Endodermal cell (in vitro differentiated cells): ENCODE data around the gene DSPP. TPM values are rescaled to one million over a fixed set of nuclear protein-coding genes. Genes with fewer than 3 reads are reported as not detected.

Source experiments
- DNase-seq: peaks from one replicate; pipeline ENCODE4 v3.0.0-alpha.2; 2017
- H3K27ac ChIP-seq: 2 replicates; pipeline ENCODE4 v1.5.1; 2013; ENCODE audit warnings: mild to moderate bottlenecking, low read depth, low read length, moderate library complexity
- H3K27me3 ChIP-seq: 2 replicates; pipeline ENCODE4 v1.6.1; 2013; ENCODE audit warnings: mild to moderate bottlenecking, low read length, moderate library complexity; ENCODE audit not compliant: insufficient read depth, control insufficient read depth, poor library complexity, severe bottlenecking
- H3K36me3 ChIP-seq: 2 replicates; pipeline ENCODE4 v1.7.0; 2013; ENCODE audit warnings: mild to moderate bottlenecking, low read length, moderate library complexity; ENCODE audit not compliant: control insufficient read depth, insufficient read depth
- H3K4me1 ChIP-seq: one replicate; pipeline ENCODE4 v1.7.0; 2013; ENCODE audit warnings: low read length; ENCODE audit not compliant: control insufficient read depth, insufficient read depth
- H3K4me3 ChIP-seq: 2 replicates; pipeline ENCODE4 v1.5.1; 2013; ENCODE audit warnings: mild to moderate bottlenecking, low read length, moderate library complexity
- H3K9ac ChIP-seq: 2 replicates; pipeline ENCODE4 v1.6.1; 2013; ENCODE audit warnings: mild to moderate bottlenecking, low read length, moderate library complexity; ENCODE audit not compliant: poor library complexity, severe bottlenecking; ENCODE audit errors: extremely low read depth
- H3K9me3 ChIP-seq: 2 replicates; pipeline ENCODE4 v1.6.1; 2013; ENCODE audit warnings: mild to moderate bottlenecking, low read length, moderate library complexity; ENCODE audit not compliant: control insufficient read depth
- H3K27ac Mint-ChIP-seq: 2 replicates; pipeline ENCODE4 v1.8.0; 2020; ENCODE audit warnings: mixed read lengths
- H3K27me3 Mint-ChIP-seq: 2 replicates; pipeline ENCODE4 v1.8.0; 2021; ENCODE audit warnings: mild to moderate bottlenecking, mixed read lengths; ENCODE audit not compliant: insufficient read depth
- H3K36me3 Mint-ChIP-seq: 2 replicates; pipeline ENCODE4 v1.8.0; 2020; ENCODE audit warnings: low read depth, mixed read lengths
- H3K4me1 Mint-ChIP-seq: 2 replicates; pipeline ENCODE4 v1.8.0; 2020; ENCODE audit warnings: mixed read lengths
- H3K4me3 Mint-ChIP-seq: 2 replicates; pipeline ENCODE4 v1.8.0; 2020; ENCODE audit warnings: mild to moderate bottlenecking, moderate library complexity, mixed read lengths
- H3K9me3 Mint-ChIP-seq: 2 replicates; pipeline ENCODE4 v1.8.0; 2020; ENCODE audit warnings: mild to moderate bottlenecking, mixed read lengths
- CTCF ChIP-seq: fragments of 200-600 bp; sonication (generic); conservative IDR thresholded peaks from 2 replicates; pipeline ENCODE4 v1.5.0; 2021; ENCODE audit warnings: antibody characterized with exemption, mild to moderate bottlenecking
- WGBS, 2 experiments: methylation state at CpG; one replicate each; pipeline versions ENCODE4 v1.1.5 to v1.1.7; 2013; ENCODE audit warnings: missing lambda C conversion rate in 2 of 2, mixed read lengths in 1 of 2; ENCODE audit not compliant: insufficient coverage in 1 of 2, insufficient read length in 1 of 2; 5-methylcytosine and 5-hydroxymethylcytosine counted together
- total RNA-seq, 2 donors: library from RNA; stranded (reverse); fragmentation: NEBNext Ultra II Directional in 1 of 2; extraction: Animal tissue kit (Norgen Biotek cat#: 25700) in 1 of 2; gene quantifications; 2 replicates in 1 of 2; 3 replicates in 1 of 2; pipeline ENCODE4 v1.2.1, GENCODE V29; 2021

Gene DSPP
- total RNA-seq, 2 donors from 2014 or later, result not detected

GRCh38 chr4:87575408-87575807 is 32.9 kb upstream of the DSPP start:
- Mint-ChIP-seq H3K27ac (no peak overlapping the region), H3K27me3 (no peaks in the 10 kb centered on the region), H3K9me3 (peaks cover 7% of the 10 kb centered on the region), H3K36me3 (no peaks in the 10 kb centered on the region), H3K4me1 (no peaks in the 10 kb centered on the region), H3K4me3 (no peak overlapping the region)
- H3K27me3 ChIP-seq, result no peaks in the 10 kb centered on the region
- H3K27ac ChIP-seq, result no peak overlapping the region
- WGBS, 2 experiments, result 96 to 100% methylated on average over 1 of the region's 1 CpG
- no peaks in the 10 kb centered on the region for H3K36me3 ChIP-seq
- H3K4me3 ChIP-seq, result no peak overlapping the region
- TF ChIP-seq CTCF, result no peak
- no peak overlapping the region for H3K9ac ChIP-seq
- DNase-seq, result no peak
- H3K4me1 ChIP-seq, result no peaks in the 10 kb centered on the region
- no peaks in the 10 kb centered on the region for H3K9me3 ChIP-seq

- Mint-ChIP-seq H3K27ac (no peak overlapping the region), H3K36me3 (no peaks in the 10 kb centered on the region), H3K9me3 (peaks cover 7% of the 10 kb centered on the region), H3K4me3 (no peak overlapping the region), H3K4me1 (no peaks in the 10 kb centered on the region), H3K27me3 (no peaks in the 10 kb centered on the region)
- H3K27ac ChIP-seq, result no peak overlapping the region
- TF ChIP-seq CTCF, result no peak
- H3K9ac ChIP-seq, result no peak overlapping the region
- no peak overlapping the region for H3K4me3 ChIP-seq
- DNase-seq, result no peak
- no peaks in the 10 kb centered on the region for H3K27me3 ChIP-seq
- H3K36me3 ChIP-seq, result no peaks in the 10 kb centered on the region
- H3K9me3 ChIP-seq, result no peaks in the 10 kb centered on the region
- H3K4me1 ChIP-seq, result no peaks in the 10 kb centered on the region
Observed at GRCh38 chr4:87575983-87576382, 32.3 kb upstream of the DSPP start.

- Histone ChIP-seq H3K4me1 (no peaks in the 10 kb centered on the region), H3K36me3 (no peaks in the 10 kb centered on the region), H3K4me3 (no peak overlapping the region), H3K27me3 (no peaks in the 10 kb centered on the region), H3K27ac (no peak overlapping the region), H3K9ac (no peak overlapping the region), H3K9me3 (no peaks in the 10 kb centered on the region)
- H3K9me3 Mint-ChIP-seq, result peaks cover 2% of the 10 kb centered on the region
- H3K27ac Mint-ChIP-seq, result no peak overlapping the region
- 95% methylated on average over 2 of the region's 2 CpGs; no CpG with 5 or more reads in 1 of the 2 experiments for WGBS, 2 experiments
- no peak for DNase-seq
- no peaks in the 10 kb centered on the region for H3K4me1 Mint-ChIP-seq
- H3K36me3 Mint-ChIP-seq, result no peaks in the 10 kb centered on the region
- no peaks in the 10 kb centered on the region for H3K27me3 Mint-ChIP-seq
- H3K4me3 Mint-ChIP-seq, result no peak overlapping the region
- TF ChIP-seq CTCF, result no peak
Observed at GRCh38 chr4:87579478-87579877, 28.9 kb upstream of the DSPP start.
